T-helper 1 cell treated with Interleukin-12 subunit alpha and Interleukin-12 subunit beta and Interleukin-4 antibody, amounts not matched to agents 30 μg/mL and 1 μg/mL, for 36 hours (primary cell): Measurements from ENCODE around the gene CLK1.

Source experiments
- H3K27ac Mint-ChIP-seq: one replicate; pipeline ENCODE4 v1.8.0; 2021; ENCODE audit warnings: mild to moderate bottlenecking, mixed read lengths
- H3K27me3 Mint-ChIP-seq: one replicate; pipeline ENCODE4 v1.8.0; 2021; ENCODE audit warnings: low read depth, mixed read lengths
- H3K36me3 Mint-ChIP-seq: one replicate; pipeline ENCODE4 v1.8.0; 2021; ENCODE audit warnings: low read depth, mixed read lengths
- H3K4me1 Mint-ChIP-seq: one replicate; pipeline ENCODE4 v1.8.0; 2021; ENCODE audit warnings: low read depth, mixed read lengths
- H3K4me3 Mint-ChIP-seq: one replicate; pipeline ENCODE4 v1.8.0; 2021; ENCODE audit warnings: mild to moderate bottlenecking, moderate library complexity, mixed read lengths
- H3K9me3 Mint-ChIP-seq: one replicate; pipeline ENCODE4 v1.8.0; 2021; ENCODE audit warnings: mixed read lengths

CLK1 gene

DNA sequence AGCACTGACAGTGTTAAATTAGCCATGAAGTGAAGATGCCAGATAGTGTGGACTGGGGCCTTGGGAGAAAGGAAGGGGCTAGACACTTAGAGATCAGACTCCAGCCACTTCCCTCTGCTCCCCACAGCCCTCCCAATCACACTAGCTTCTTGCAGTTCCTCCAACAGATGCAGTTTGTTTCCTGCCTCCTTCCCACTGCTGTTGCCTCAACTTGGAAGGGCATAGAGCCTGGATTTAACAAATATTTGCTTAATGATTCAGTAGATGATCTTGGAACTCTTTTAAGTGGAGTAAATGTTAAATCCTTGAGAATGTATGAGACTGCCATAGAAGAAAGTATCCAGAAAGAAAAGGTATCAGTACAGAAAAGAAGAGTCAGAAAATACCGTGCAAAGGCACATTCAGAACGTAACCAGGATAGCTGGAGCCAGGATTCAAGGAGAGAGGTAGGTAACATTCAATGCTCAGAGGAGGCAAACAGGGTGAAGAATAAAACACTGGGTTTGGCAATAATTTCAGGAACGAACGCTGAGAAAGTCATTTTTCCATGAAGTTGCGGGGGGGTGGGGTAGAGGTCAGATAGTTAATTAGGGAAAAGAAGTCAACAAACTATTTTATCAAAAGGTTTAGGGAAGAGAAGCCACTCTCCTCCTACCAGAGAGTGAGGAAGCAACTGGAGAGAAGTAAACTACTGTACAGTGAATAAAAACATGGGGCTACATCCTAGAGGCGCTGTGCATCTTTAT, 54.0 kb downstream of the CLK1 start:
- Mint-ChIP-seq H3K27ac (peak overlapping the region; percentile 98), H3K4me1 (peaks cover 28% of the 10 kb centered on the region), H3K4me3 (peak overlapping the region; percentile 90), H3K9me3 (no peaks in the 10 kb centered on the region), H3K27me3 (no peaks in the 10 kb centered on the region), H3K36me3 (peaks cover 23% of the 10 kb centered on the region)

DNA sequence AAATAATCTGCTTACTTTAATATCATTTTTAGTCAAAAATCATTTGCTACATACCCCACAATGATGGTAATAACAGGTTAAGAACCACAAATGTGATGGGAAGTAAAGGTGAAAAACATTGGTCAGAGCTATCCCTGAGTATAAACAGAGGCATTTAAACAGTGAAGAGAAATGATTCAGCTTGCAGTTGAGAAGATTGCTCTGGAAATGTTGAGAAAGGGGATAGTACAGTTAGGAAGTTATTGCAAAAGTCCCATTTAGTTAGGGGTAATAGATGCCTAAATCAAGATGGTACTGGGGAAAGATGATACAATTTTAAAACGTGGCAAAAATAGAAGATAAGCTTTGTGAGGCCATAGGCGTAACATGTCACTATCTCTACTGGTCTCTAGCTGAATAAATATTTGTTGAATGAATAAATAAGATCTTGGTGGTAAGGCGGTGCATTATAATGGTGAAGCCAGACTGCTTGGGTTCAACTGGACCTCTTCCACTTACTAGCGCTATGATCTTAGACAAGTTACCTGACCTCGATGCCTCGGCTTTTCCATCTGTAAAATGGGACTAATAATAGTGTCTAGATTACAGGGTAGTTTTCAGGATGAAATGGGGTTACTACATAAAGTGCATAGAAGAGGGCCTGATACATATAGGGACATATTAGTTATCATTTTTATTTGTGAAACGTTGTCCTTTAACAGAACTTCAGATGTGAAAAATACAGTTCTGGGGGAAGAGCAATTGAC, 54.8 kb downstream of the CLK1 start:
- Mint-ChIP-seq H3K27me3 (no peaks in the 10 kb centered on the region), H3K4me3 (no peak overlapping the region), H3K27ac (no peak overlapping the region), H3K9me3 (no peaks in the 10 kb centered on the region), H3K36me3 (peaks cover 16% of the 10 kb centered on the region), H3K4me1 (peaks cover 22% of the 10 kb centered on the region)
